K562 (cell line): ENCODE results near the gene C1orf116. TPM values are rescaled to one million over a fixed set of nuclear protein-coding genes. Genes with fewer than 3 reads are reported as not detected.

Experiments used
- CAMTA2 ChIP-seq: fragments of 250-450 bp; sonication (Bioruptor Pico); conservative IDR thresholded peaks from 2 replicates; pipeline ENCODE4 v1.5.1; 2022
- FIP1L1 ChIP-seq: fragments of 200-400 bp; formaldehyde crosslinking; IDR thresholded peaks from 2 replicates; pipeline ENCODE4 v1.6.1; 2018; ENCODE audit warnings: mild to moderate bottlenecking, low read depth, low read length; ENCODE audit not compliant: poor library complexity, severe bottlenecking
- HMG20A ChIP-seq: fragments of 450-650 bp; formaldehyde crosslinking; conservative IDR thresholded peaks from 2 replicates; pipeline ENCODE4 v1.4.0; 2020; ENCODE audit warnings: mild to moderate bottlenecking, mixed read lengths
- HNRNPLL ChIP-seq: fragments of 200-400 bp; formaldehyde crosslinking; IDR thresholded peaks from 2 replicates; pipeline ENCODE4 v1.6.1; 2017; ENCODE audit warnings: low read length, low read depth, mild to moderate bottlenecking; ENCODE audit not compliant: poor library complexity, severe bottlenecking
- ID3 ChIP-seq, 2 experiments: fragments of 250-450 bp in 1 of 2; fragments of 450-650 bp in 1 of 2; sonication (Bioruptor Pico) in 1 of 2; IDR thresholded peaks; 2 replicates each; pipeline versions ENCODE4 v1.6.1 to v1.8.0; 2016 to 2021; ENCODE audit warnings: mild to moderate bottlenecking in 2 of 2, moderate library complexity in 2 of 2, missing compliant biosample characterization in 1 of 2, missing genetic modification characterization in 1 of 2
- NELFE ChIP-seq: IDR thresholded peaks from 2 replicates; pipeline ENCODE4 v1.6.1; 2011; ENCODE audit warnings: mild to moderate bottlenecking; ENCODE audit not compliant: insufficient read depth, insufficient read length
- NFATC3 ChIP-seq: fragments of 450-650 bp; IDR thresholded peaks from 2 replicates; pipeline ENCODE4 v1.6.1; 2017; ENCODE audit warnings: mild to moderate bottlenecking
- PPARD ChIP-seq: fragments of 250-450 bp; sonication (Bioruptor Pico); IDR thresholded peaks from 2 replicates; pipeline ENCODE4 v1.8.0; 2022; ENCODE audit warnings: inconsistent platforms, mild to moderate bottlenecking, moderate library complexity
- RBBP5 ChIP-seq: fragments of 200-600 bp; sonication (generic); IDR thresholded peaks from 2 replicates; pipeline ENCODE4 v1.6.1; 2012; ENCODE audit warnings: borderline replicate concordance, mild to moderate bottlenecking, low read length, control low read depth, inconsistent platforms; ENCODE audit not compliant: insufficient read depth, poor library complexity, severe bottlenecking
- RNF219 ChIP-seq: fragments of 250-450 bp; sonication (Bioruptor Pico); IDR thresholded peaks from 2 replicates; pipeline ENCODE4 v1.5.0; 2022; ENCODE audit warnings: mild to moderate bottlenecking
- SFPQ ChIP-seq: fragments of 200-400 bp; formaldehyde crosslinking; IDR thresholded peaks from 2 replicates; pipeline ENCODE4 v1.6.1; 2017; ENCODE audit warnings: mild to moderate bottlenecking, low read depth, low read length, moderate library complexity
- SIX5 ChIP-seq, 2 experiments: IDR thresholded peaks; 2 replicates each; pipeline ENCODE4 v1.6.1; 2011; ENCODE audit warnings: low read length in 2 of 2, borderline replicate concordance in 1 of 2, low read depth in 1 of 2, mild to moderate bottlenecking in 1 of 2, moderate library complexity in 1 of 2; ENCODE audit not compliant: insufficient read depth in 1 of 2
- SMAD4 ChIP-seq: fragments of 250-450 bp; sonication (Bioruptor Pico); conservative IDR thresholded peaks from 2 replicates; pipeline ENCODE4 v1.8.0; 2021; ENCODE audit warnings: inconsistent platforms, mild to moderate bottlenecking, moderate library complexity
- TRIM24 ChIP-seq, 2 experiments: fragments of 450-650 bp; IDR thresholded peaks; 2 replicates each; pipeline ENCODE4 v1.6.1; 2016
- ZNF184 ChIP-seq: sonication (generic); formaldehyde crosslinking; IDR thresholded peaks from 2 replicates; pipeline ENCODE4 v1.5.0; 2020; ENCODE audit warnings: missing genetic modification reagents
- ZNF197 ChIP-seq: fragments of 200-800 bp; sonication (Bioruptor generic); IDR thresholded peaks from 2 replicates; pipeline ENCODE4 v1.6.1; 2016; ENCODE audit warnings: low read depth, missing genetic modification characterization, missing compliant biosample characterization
- ZNF274 ChIP-seq: IDR thresholded peaks from 2 replicates; pipeline ENCODE4 v1.6.1; 2011; ENCODE audit warnings: low read depth, mild to moderate bottlenecking, low read length, moderate library complexity, borderline replicate concordance
- ZSCAN29 ChIP-seq: fragments of 450-650 bp; IDR thresholded peaks from 2 replicates; pipeline ENCODE4 v1.6.1; 2017
- ZZZ3 ChIP-seq: fragments of 450-650 bp; IDR thresholded peaks from 2 replicates; pipeline ENCODE4 v1.6.1; 2016; ENCODE audit warnings: antibody characterized with exemption, mild to moderate bottlenecking, moderate library complexity
- polyA plus RNA-seq, 8 experiments: library from polyadenylated mRNA; depleted of rRNA in 4 of 8; stranded (reverse) in 5 of 8; unstranded in 3 of 8; fragments of >200 nt; fragmentation: Nextera tagmentation in 2 of 8; fragmentation: Illumina TruSeq in 1 of 8; extraction: Ambion mirVana in 2 of 8; extraction: Trizol in 1 of 8; gene quantifications; 2 replicates each; pipeline versions ENCODE4 v1.2.1 to v1.2.3, GENCODE V29; 2011 to 2014; ENCODE audit warnings: inconsistent platforms in 1 of 8, missing spikeins in 1 of 8
- total RNA-seq, 7 experiments: library from RNA; depleted of rRNA in 6 of 7; stranded (reverse); fragments of >200 nt in 6 of 7; fragmentation: Illumina TruSeq in 2 of 7; extraction: Trizol in 2 of 7; gene quantifications; 2 replicates each; pipeline versions ENCODE4 v1.2.1 to v1.2.3, GENCODE V29; 2011 to 2021; ENCODE audit warnings: low replicate concordance in 1 of 7

Gene C1orf116
- total and polyA plus RNA-seq, 9 of the 15 experiments (the other 6 are each of a cell fraction or from before 2014, with no cell fraction given): 0.62 to 3.0 (median 0.95) TPM

GRCh38 chr1:207021139-207021861, 11.3 kb downstream of the C1orf116 start (continued):
- TF ChIP-seq SFPQ (no peak), FIP1L1 (no peak), PPARD (CRISPR knock-in tag) (no peak), ZNF274 (peak; percentile 78; the same call in 1 of the 2 replicates), HNRNPLL (no peak), ZNF197 (CRISPR knock-in tag) (no peak), ZSCAN29 (0 out of 2 replicates have a peak, but pooled peaks have one; percentile 10), TRIM24 (IDR thresholded peaks at IDR 0.05) (peak; percentile 90 to 92), RNF219 (CRISPR knock-in tag) (no peak), RBBP5 (peak; percentile 27), NFATC3 (0 out of 2 replicates have a peak, but pooled peaks have one; percentile 36), CAMTA2 (CRISPR knock-in tag) (no peak), ZZZ3 (no peak), ZNF184 (CRISPR knock-in tag) (no peak), HMG20A (0 out of 2 replicates have a peak, but pooled peaks have one; percentile 6), SMAD4 (CRISPR knock-in tag) (peak; percentile 91), SIX5 (IDR thresholded peaks at IDR 0.05; ENCODE audit: borderline replicate concordance in 1 of 2, insufficient read depth in 1 of 2, low read depth in 1 of 2, low read length in 2 of 2) (no peak), ID3 (CRISPR knock-in tag; IDR thresholded peaks at IDR 0.05) (no peak), ID3 (tag; IDR thresholded peaks at IDR 0.05) (peak; percentile 85), NELFE (no peak)
